ENCODE measurements around the gene TNK1. TPM values are rescaled to one million over a fixed set of nuclear protein-coding genes. Genes with fewer than 3 reads are reported as not detected.
"Not testable (repeated sequence)": the region's sequence is repeated elsewhere in the genome, so short reads cannot be mapped to it uniquely, and the experiment has no call there.

TNK1 gene
- total RNA-seq, 2 experiments from 2014 or later: 6.8 to 6.9 TPM

- no peak for TF ChIP-seq CTCF (IDR thresholded peaks at IDR 0.05)
- DNase-seq (no peak), ATAC-seq (no peak)
- POLR2A ChIA-PET: interaction anchor here (1.6 kb wide), 1 partner anchor 36 kb away, joined by 4 read pairs; the partner anchor contains the start of gene TMEM256
- CTCF ChIA-PET: interaction anchor here (1.0 to 3.5 kb wide), 2 partner anchors 12 to 15 kb away, joined by 3 to 19 read pairs; no protein-coding TSS in a partner anchor
- Mint-ChIP-seq H3K4me3 (no peak overlapping the region), H3K27me3 (no peaks in the 10 kb centered on the region), H3K27ac (no peak overlapping the region), H3K9me3 (no peaks in the 10 kb centered on the region), H3K36me3 (ENCODE audit: low read depth) (no peaks in the 10 kb centered on the region), H3K4me1 (ENCODE audit: low read depth) (no peaks in the 10 kb centered on the region)
- intact Hi-C loops (cut with micrococcal nuclease): no loop called here
Measured at GRCh38 chr17:7367918-7368598, 12.8 kb upstream of the TNK1 start.

GRCh38 chr17:7368599-7368994, 12.3 kb upstream of the TNK1 start:
- H3K9me3 Mint-ChIP-seq; H3K4me3 Mint-ChIP-seq; H3K27ac Mint-ChIP-seq; ATAC-seq; H3K4me1 Mint-ChIP-seq (ENCODE audit: low read depth); H3K27me3 Mint-ChIP-seq; intact Hi-C loops (cut with micrococcal nuclease); DNase-seq; H3K36me3 Mint-ChIP-seq (ENCODE audit: low read depth): not testable (repeated sequence)
- POLR2A ChIA-PET: interaction anchor here (1.6 kb wide), 1 partner anchor 35 kb away, joined by 4 read pairs; the partner anchor contains the start of gene TMEM256
- CTCF ChIA-PET: interaction anchor here (1.0 to 3.5 kb wide), 2 partner anchors 12 to 192 kb away, joined by 3 to 19 read pairs; no protein-coding TSS in a partner anchor

- ChIA-PET CTCF (interaction anchor here (0.8 to 3.5 kb wide), 4 partner anchors 14 to 191 kb away, joined by 4 to 19 read pairs (median 6); no protein-coding TSS in a partner anchor), POLR2A (interaction anchor here (0.6 to 1.5 kb wide), 4 partner anchors 16 to 257 kb away, joined by 3 read pairs; partner anchors contain the start of gene CD68)
- Mint-ChIP-seq H3K27me3 (no peaks in the 10 kb centered on the region), H3K9me3 (no peaks in the 10 kb centered on the region), H3K4me1 (ENCODE audit: low read depth) (no peaks in the 10 kb centered on the region), H3K4me3 (no peak overlapping the region), H3K27ac (no peak overlapping the region), H3K36me3 (ENCODE audit: low read depth) (no peaks in the 10 kb centered on the region)
- intact Hi-C loops (cut with micrococcal nuclease): no loop called here
- DNase-seq (no peak), ATAC-seq (no peak)
- no peak for TF ChIP-seq CTCF (IDR thresholded peaks at IDR 0.05)
Measured at GRCh38 chr17:7369825-7370224, 11.1 kb upstream of the TNK1 start.

- ATAC-seq: no peak
- H3K4me1 Mint-ChIP-seq (ENCODE audit: low read depth): no peaks in the 10 kb centered on the region
- ChIA-PET CTCF (interaction anchor here (1.1 to 3.5 kb wide), 3 partner anchors 15 to 190 kb away, joined by 4 to 19 read pairs (median 7); no protein-coding TSS in a partner anchor), POLR2A (interaction anchor here (1.4 to 1.5 kb wide), 2 partner anchors 15 to 256 kb away, joined by 3 read pairs; no protein-coding TSS in a partner anchor)
- H3K27ac Mint-ChIP-seq: no peak overlapping the region
- TF ChIP-seq CTCF (IDR thresholded peaks at IDR 0.05): no peak
- no peaks in the 10 kb centered on the region for H3K27me3 Mint-ChIP-seq
- H3K36me3 Mint-ChIP-seq (ENCODE audit: low read depth): no peaks in the 10 kb centered on the region
- intact Hi-C loops (cut with micrococcal nuclease): no loop called here
- no peak overlapping the region for H3K4me3 Mint-ChIP-seq
- H3K9me3 Mint-ChIP-seq: no peaks in the 10 kb centered on the region
- no peak for DNase-seq
Measured at GRCh38 chr17:7370853-7371252, 10.0 kb upstream of the TNK1 start.

- TF ChIP-seq CTCF (IDR thresholded peaks at IDR 0.05): no peak
- no peak overlapping the region for H3K27ac Mint-ChIP-seq
- H3K36me3 Mint-ChIP-seq (ENCODE audit: low read depth): peaks cover 2% of the 10 kb centered on the region
- ChIA-PET POLR2A (interaction anchor here (2.9 kb wide), 1 partner anchor 9 kb away, joined by 11 read pairs; no protein-coding TSS in a partner anchor), CTCF (interaction anchor here (3.9 kb wide), 1 partner anchor 18 kb away, joined by 17 read pairs; no protein-coding TSS in a partner anchor)
- intact Hi-C loops (cut with micrococcal nuclease): no loop called here
- DNase-seq (no peak), ATAC-seq (no peak)
- H3K4me1 Mint-ChIP-seq (ENCODE audit: low read depth): peaks cover 2% of the 10 kb centered on the region
- H3K4me3 Mint-ChIP-seq: no peak overlapping the region
- H3K9me3 Mint-ChIP-seq: peaks cover 4% of the 10 kb centered on the region
- H3K27me3 Mint-ChIP-seq: peaks cover 8% of the 10 kb centered on the region
Measured at GRCh38 chr17:7374353-7374752, 6.5 kb upstream of the TNK1 start.

Data from activated CD8-positive, alpha-beta T cell treated with anti-CD3 and anti-CD28 coated beads for 36 hours (primary cell).